Activated CD4-positive, alpha-beta memory T cell treated with anti-CD3 and anti-CD28 coated beads, Interleukin-2, amount 10 ng/mL, durations not matched to agents 7 days and 5 days (primary cell): Measurements from ENCODE around the gene TRERF1. TPM values are rescaled to one million over a fixed set of nuclear protein-coding genes. Genes with fewer than 3 reads are reported as not detected.

Experiments
- total RNA-seq, 2 experiments: library from RNA; stranded (reverse); gene quantifications; one replicate each; pipeline ENCODE4 v1.2.3, GENCODE V29; 2021

The TRERF1 gene
- total RNA-seq, 2 experiments from 2014 or later, result 17.4 to 18.2 TPM

Other genes with a start within 250 kb of the TRERF1 start
- 10 to 100 TPM; 28.4 to 32.8 TPM for gene MRPS10, start 234.1 kb downstream of the TRERF1 start, total RNA-seq
- 10 to 100 TPM; 34.0 to 36.2 TPM for gene UBR2, start 112.1 kb upstream of the TRERF1 start, total RNA-seq